IPS DF 4.7 (cell line): ENCODE results near the gene SCAMP5.

Experiments
- DNase-seq: peaks from one replicate; pipeline ENCODE4 v3.0.0-alpha.2; 2013; ENCODE audit warnings: low spot score; ENCODE audit errors: extremely low read depth

Gene SCAMP5

GRCh38 chr15:75022783-75023180 lies 27.4 kb downstream of the SCAMP5 start:
- no peak for DNase-seq

GRCh38 chr15:75023181-75023871 lies 28.0 kb downstream of the SCAMP5 start, which contains the start of gene PPCDC:
Gene PPCDC, plus strand, starts transcription at chr15:75023590. Its CDS starts 4,729 bp downstream, at chr15:75028319.
- peak; percentile 96 for DNase-seq

GRCh38 chr15:75023872-75024636 lies 28.7 kb downstream of the SCAMP5 start:
- no peak for DNase-seq

- no peak for DNase-seq
Observed at GRCh38 chr15:75025107-75025506, 29.7 kb downstream of the SCAMP5 start.

GRCh38 chr15:75025548-75026260 lies 30.3 kb downstream of the SCAMP5 start:
- no peak for DNase-seq

- DNase-seq, result no peak
Observed at GRCh38 chr15:75027551-75027950, 32.2 kb downstream of the SCAMP5 start.

- no peak for DNase-seq
Observed at GRCh38 chr15:75028991-75029377, 33.6 kb downstream of the SCAMP5 start.

GRCh38 chr15:75029378-75030022 lies 34.1 kb downstream of the SCAMP5 start:
- DNase-seq, result no peak

GRCh38 chr15:75030023-75030413 lies 34.7 kb downstream of the SCAMP5 start:
- DNase-seq, result no peak

- no peak for DNase-seq
Observed at GRCh38 chr15:75030424-75030823, 35.1 kb downstream of the SCAMP5 start.

- no peak for DNase-seq
Observed at GRCh38 chr15:75031848-75032247, 36.5 kb downstream of the SCAMP5 start.

- DNase-seq, result no peak
Observed at GRCh38 chr15:75032395-75032794, 37.0 kb downstream of the SCAMP5 start.

- no peak for DNase-seq
Observed at GRCh38 chr15:75033809-75034208, 38.4 kb downstream of the SCAMP5 start.

- DNase-seq, result no peak
Observed at GRCh38 chr15:75034615-75035014, 39.3 kb downstream of the SCAMP5 start.

GRCh38 chr15:75036212-75036616 lies 40.9 kb downstream of the SCAMP5 start:
- peak; percentile 71 for DNase-seq

GRCh38 chr15:75037685-75038084 lies 42.3 kb downstream of the SCAMP5 start:
- DNase-seq, result no peak

GRCh38 chr15:75038231-75038630 lies 42.9 kb downstream of the SCAMP5 start:
- no peak for DNase-seq

GRCh38 chr15:75042730-75043508 lies 47.6 kb downstream of the SCAMP5 start:
- DNase-seq, result no peak

- no peak for DNase-seq
Observed at GRCh38 chr15:75043509-75044257, 48.3 kb downstream of the SCAMP5 start.

- DNase-seq, result no peak
Observed at GRCh38 chr15:75044258-75044878, 49.0 kb downstream of the SCAMP5 start.
